ENCODE measurements around the gene TFEB.

TFEB gene

DNA sequence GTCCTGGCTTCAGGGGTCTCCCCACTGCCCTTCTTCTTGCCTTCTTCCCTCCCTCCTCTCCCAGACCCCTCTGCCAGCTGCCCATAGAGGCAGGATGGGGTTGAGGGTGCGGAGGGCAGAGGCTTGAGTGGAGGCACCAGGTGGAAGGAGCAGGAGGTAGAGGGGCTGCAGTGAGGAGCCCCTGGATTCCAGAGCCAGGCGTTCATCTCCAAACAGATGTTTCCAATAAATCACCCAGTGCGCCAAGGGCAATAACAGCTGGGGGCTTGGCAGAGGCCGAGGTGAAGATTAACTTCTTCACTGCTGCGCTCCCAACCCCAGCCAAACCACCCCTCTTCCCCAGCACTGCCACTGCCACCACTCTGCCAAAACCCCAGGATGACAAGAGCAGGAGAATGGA is 86.5 kb downstream of the TFEB start:
- no peak for DNase-seq (ENCODE audit: low read depth, low spot score)
- TF ChIP-seq, protein P1, sequence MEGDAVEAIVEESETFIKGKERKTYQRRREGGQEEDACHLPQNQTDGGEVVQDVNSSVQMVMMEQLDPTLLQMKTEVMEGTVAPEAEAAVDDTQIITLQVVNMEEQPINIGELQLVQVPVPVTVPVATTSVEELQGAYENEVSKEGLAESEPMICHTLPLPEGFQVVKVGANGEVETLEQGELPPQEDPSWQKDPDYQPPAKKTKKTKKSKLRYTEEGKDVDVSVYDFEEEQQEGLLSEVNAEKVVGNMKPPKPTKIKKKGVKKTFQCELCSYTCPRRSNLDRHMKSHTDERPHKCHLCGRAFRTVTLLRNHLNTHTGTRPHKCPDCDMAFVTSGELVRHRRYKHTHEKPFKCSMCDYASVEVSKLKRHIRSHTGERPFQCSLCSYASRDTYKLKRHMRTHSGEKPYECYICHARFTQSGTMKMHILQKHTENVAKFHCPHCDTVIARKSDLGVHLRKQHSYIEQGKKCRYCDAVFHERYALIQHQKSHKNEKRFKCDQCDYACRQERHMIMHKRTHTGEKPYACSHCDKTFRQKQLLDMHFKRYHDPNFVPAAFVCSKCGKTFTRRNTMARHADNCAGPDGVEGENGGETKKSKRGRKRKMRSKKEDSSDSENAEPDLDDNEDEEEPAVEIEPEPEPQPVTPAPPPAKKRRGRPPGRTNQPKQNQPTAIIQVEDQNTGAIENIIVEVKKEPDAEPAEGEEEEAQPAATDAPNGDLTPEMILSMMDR (IDR thresholded peaks at IDR 0.05; ENCODE audit: low read depth, low read length), result no peak
- in situ Hi-C loops (cut with HindIII; ENCODE audit: low sequenced_read_pairs), result no loop called here
- H3K4me3 ChIP-seq (ENCODE audit: low read depth, low read length), result no peak overlapping the region

DNA sequence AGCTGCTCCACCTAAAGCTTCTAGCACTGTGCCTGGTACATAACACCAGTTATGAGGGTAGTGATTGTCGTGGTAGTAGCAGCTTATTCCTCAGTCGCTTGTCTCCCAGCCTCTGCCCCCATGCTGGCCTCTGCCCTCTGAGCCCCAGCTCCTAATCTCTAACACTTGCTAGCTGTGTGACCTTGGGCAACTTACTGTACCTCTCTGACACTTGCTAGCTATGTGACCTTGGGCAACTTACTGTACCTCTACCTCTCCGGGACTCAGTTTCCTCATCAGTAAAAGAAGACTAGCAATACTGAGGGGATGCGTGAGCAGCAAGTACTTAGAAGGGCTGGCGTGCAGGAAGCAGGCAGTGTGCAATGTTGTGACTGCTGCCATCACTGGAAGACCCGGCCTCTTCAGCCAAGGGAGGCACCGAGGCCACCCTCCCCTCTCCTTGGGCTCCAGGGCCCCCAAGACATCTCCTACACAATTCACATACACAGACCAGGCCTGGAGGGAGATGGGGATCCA is 87.3 kb downstream of the TFEB start:
- H3K4me3 ChIP-seq (ENCODE audit: low read depth, low read length), result no peak overlapping the region
- in situ Hi-C loops (cut with HindIII; ENCODE audit: low sequenced_read_pairs), result no loop called here
- TF ChIP-seq, protein P1 (IDR thresholded peaks at IDR 0.05; ENCODE audit: low read depth, low read length), result no peak
- DNase-seq (ENCODE audit: low read depth, low spot score), result no peak

DNA sequence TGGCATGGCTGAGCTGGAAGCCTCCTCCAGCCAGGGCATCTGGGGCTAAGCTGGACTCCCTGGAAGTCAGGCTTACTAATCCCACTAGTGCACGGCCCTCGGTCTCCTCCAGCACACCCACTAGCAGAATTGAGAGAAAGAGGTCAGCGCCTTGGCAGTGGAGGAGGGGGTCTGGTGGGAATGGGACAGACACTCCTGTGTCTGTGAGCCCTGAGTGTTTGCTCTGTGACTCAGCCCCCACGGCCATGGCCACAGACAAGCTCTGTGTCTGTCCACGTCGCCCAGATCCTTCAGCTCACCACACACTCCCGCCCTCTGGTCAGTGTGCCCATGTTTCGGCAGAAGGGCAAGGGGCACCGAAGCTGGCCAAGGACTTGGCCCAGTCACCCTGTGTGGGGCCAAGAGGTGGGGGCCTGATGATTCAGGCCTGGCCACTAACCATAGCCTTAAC is 88.3 kb downstream of the TFEB start:
- TF ChIP-seq, protein P1 (IDR thresholded peaks at IDR 0.05; ENCODE audit: low read depth, low read length), result no peak
- in situ Hi-C loops (cut with HindIII; ENCODE audit: low sequenced_read_pairs), result no loop called here
- DNase-seq (ENCODE audit: low read depth, low spot score), result peak; percentile 26
- no peak overlapping the region for H3K4me3 ChIP-seq (ENCODE audit: low read depth, low read length)

DNA sequence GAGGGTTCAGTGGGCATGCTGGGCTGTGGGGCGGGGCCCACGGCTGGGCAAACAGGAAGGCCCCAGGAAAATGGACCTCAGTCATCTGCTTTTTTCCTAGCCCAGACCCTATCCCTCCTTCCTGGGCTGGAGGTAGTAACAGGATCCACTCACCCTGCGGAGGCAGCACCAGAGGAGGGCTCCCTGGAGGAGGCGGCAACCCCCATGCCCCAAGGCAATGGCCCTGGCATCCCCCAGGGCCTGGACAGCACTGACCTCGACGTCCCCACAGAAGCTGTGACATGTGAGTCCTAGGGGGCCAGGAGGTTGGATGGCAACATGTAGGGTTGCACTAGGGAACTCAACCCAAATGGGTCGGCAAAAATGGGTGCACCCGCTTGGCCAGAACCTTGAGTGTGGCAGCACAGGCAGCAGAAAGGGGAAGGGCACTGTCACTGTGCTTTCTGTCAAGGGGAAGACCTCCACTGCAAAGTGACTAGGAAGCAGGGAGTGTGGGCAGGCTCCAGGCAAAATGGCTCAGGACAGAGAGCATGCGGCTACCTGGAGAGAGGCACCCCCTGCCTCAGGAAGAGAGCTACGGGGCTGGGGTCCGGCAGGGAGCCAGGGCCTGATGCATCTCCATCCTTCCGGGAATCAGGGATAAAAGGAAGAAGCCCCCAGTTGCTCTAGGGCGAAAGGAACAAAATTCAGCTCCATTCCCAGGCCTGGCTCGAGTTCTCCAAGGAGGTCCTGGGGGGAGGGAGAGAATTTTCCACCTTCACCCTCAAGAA is 89.2 kb downstream of the TFEB start:
- in situ Hi-C loops (cut with HindIII; ENCODE audit: low sequenced_read_pairs), result no loop called here
- TF ChIP-seq, protein P1 (IDR thresholded peaks at IDR 0.05; ENCODE audit: low read depth, low read length), result no peak

DNA sequence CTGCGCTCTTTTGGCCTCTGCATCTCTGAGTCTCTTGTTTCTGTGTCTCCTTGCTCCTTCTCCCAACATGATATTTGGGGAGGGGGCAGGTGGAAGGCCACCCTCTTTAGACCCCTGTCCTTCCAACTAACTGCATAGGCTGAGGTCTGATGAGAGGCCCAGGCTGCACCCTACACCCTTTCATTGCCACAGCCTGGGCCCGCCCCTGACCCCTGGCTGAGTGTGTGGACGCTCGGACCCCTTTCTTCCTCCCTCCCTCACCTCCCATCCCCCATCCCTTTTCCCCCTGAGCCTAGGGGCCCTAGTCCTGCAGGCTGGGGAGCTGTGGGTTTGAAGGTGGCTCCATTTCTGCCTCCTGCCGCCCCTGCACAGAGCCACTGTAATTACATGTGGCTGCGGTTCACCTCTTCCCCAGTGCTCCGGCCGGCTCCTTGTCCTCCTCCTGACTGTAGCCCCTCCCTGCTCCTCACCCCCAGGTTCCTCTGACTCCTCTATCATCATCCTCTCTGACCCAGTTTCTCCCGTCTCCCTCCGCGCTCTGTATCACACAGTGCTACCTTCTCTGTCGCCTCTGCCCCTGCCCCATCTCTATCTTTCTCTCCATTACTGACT is 90.3 kb downstream of the TFEB start:
- in situ Hi-C loops (cut with HindIII; ENCODE audit: low sequenced_read_pairs), result no loop called here
- no peak overlapping the region for H3K4me3 ChIP-seq (ENCODE audit: low read depth, low read length)
- TF ChIP-seq, protein P1 (IDR thresholded peaks at IDR 0.05; ENCODE audit: low read depth, low read length), result no peak
- no peak for DNase-seq (ENCODE audit: low read depth, low spot score)

More for the DNA sequence above, 89.2 kb downstream of the TFEB start:
- H3K4me3 ChIP-seq (ENCODE audit: low read depth, low read length), result no peak overlapping the region
- no peak for DNase-seq (ENCODE audit: low read depth, low spot score)

DNA sequence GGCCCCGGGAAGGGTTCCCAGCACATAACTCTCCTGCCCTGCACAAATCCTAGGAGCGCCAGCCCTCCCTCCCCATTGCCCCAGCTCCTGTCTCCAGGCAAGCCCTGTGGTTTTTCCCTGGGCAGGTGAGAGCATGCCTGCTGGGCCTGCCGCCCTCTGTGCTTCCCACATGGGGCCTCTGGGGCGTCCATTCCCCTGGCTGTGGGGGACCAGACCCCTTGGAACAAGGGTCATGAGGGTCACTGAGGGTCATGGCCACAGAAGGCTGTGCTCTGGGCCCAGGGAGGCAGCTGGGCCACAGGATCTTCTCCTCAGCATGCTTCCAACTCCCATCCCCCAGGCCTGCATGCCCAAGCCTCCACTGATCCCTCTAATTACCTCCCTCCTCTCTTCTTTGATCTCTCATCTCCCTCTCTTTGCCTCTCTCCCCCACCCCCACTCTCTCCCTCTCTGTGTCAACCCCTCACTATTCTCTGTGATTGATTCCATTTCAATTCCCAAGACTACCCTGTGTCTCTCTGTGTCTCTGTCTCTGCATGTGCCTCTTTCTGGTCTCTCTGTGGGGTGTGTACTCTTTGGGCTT is 91.0 kb downstream of the TFEB start:
- TF ChIP-seq, protein P1 (IDR thresholded peaks at IDR 0.05; ENCODE audit: low read depth, low read length), result no peak
- no peak for DNase-seq (ENCODE audit: low read depth, low spot score)
- in situ Hi-C loops (cut with HindIII; ENCODE audit: low sequenced_read_pairs), result no loop called here
- no peak overlapping the region for H3K4me3 ChIP-seq (ENCODE audit: low read depth, low read length)

Measured in astrocyte of the spinal cord (primary cell).